ENCODE results near the gene SLC7A6. TPM values are rescaled to one million over a fixed set of nuclear protein-coding genes. Genes with fewer than 3 reads are reported as not detected.

Gene SLC7A6
- total and polyA plus RNA-seq, 2 of the 13 experiments (the other 11 are each of a cell fraction or from before 2014, with no cell fraction given): 35.8 to 70.8 TPM

DNA sequence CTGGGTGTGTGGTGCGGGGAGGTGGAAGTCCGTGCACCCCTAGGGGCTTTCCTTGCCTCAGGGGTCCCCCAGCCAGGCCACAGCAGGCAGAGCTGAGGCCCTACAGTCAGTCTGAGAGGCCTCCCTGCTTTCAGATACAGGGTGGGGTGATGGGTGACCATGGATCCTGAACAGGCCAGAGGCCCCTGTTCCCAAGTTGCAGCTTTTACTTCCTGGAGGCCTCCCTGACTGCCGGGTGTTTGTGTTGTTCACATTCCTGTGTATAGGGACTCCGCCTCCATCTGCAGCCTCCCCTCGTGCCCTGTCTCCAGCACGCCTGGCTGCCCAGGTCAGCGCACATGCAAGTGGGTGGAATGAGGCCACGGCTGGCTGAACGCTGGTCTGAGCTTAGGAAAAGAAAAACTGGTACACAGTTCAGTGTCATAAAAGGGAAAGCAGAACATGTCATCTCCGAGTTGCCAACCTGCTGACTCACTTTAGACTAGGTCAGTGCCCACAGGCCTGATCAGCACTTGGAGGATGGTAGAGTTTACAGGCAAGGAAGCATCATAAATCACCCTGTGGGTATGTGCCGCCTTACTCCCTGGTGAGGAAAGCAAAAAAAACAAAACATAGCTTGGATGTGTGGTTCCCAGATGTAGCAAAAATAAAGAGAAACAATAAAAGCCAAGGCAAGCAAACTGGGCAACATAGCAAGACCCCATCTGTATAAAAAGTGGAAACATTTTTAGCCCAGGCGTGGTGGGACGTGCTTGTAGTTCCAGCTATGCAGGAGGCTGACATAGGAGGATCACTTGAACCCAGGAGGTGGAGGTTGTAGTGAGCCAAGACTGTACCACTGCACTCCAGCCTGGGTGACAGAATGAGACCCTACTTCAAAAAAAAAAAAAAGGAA is 6.2 kb upstream of the SLC7A6 start (continued):
- TF ChIP-seq, protein P1, sequence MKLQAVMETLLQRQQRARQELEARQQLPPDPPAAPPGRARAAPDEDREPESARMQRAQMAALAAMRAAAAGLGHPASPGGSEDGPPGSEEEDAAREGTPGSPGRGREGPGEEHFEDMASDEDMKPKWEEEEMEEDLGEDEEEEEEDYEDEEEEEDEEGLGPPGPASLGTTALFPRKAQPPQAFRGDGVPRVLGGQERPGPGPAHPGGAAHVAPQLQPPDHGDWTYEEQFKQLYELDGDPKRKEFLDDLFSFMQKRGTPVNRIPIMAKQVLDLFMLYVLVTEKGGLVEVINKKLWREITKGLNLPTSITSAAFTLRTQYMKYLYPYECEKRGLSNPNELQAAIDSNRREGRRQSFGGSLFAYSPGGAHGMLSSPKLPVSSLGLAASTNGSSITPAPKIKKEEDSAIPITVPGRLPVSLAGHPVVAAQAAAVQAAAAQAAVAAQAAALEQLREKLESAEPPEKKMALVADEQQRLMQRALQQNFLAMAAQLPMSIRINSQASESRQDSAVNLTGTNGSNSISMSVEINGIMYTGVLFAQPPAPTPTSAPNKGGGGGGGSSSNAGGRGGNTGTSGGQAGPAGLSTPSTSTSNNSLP (IDR thresholded peaks at IDR 0.05; ENCODE audit: low read depth, low read length): 0 out of 2 replicates have a peak, but pooled peaks have one; percentile 13
- 0 out of 2 replicates have a peak, but pooled peaks have one; percentile 49 for TF ChIP-seq SIX4 (CRISPR knock-in tag; IDR thresholded peaks at IDR 0.05)
- TF ChIP-seq ERF (CRISPR knock-in tag; IDR thresholded peaks at IDR 0.05): peak; percentile 97
- 0 out of 2 replicates have a peak, but pooled peaks have one; percentile 15 for TF ChIP-seq CHD2 (IDR thresholded peaks at IDR 0.05; ENCODE audit: low read depth, low read length)
- TF ChIP-seq HOXA9 (CRISPR knock-in tag; IDR thresholded peaks at IDR 0.05; ENCODE audit: borderline replicate concordance): no peak
- peak; percentile 85; the same call in 1 of the 2 replicates for TF ChIP-seq KDM3A (CRISPR knock-in tag; IDR thresholded peaks at IDR 0.05; ENCODE audit: low read depth)
- no peak; the same call in 1 of the 2 replicates for TF ChIP-seq KDM4B (CRISPR knock-in tag; IDR thresholded peaks at IDR 0.05)
- no peak for TF ChIP-seq NFIC (IDR thresholded peaks at IDR 0.05; ENCODE audit: low read length)
- TF ChIP-seq ZNF782 (CRISPR knock-in tag; IDR thresholded peaks at IDR 0.05; ENCODE audit: borderline replicate concordance): no peak; the same call in 1 of the 2 replicates
- TF ChIP-seq CAMTA2 (CRISPR knock-in tag; IDR thresholded peaks at IDR 0.05; ENCODE audit: borderline replicate concordance): no peak
- TF ChIP-seq CREM (IDR thresholded peaks at IDR 0.05): peak; percentile 56; the same call in 1 of the 2 replicates
- no peak for TF ChIP-seq CREM (CRISPR knock-in tag; IDR thresholded peaks at IDR 0.05)
- TF ChIP-seq PHF8 (CRISPR knock-in tag; IDR thresholded peaks at IDR 0.05): no peak; the same call in 1 of the 2 replicates
- no peak for TF ChIP-seq JUNB (CRISPR knock-in tag; IDR thresholded peaks at IDR 0.05; ENCODE audit: borderline replicate concordance)
- no peak for TF ChIP-seq ZNF17 (CRISPR knock-in tag; IDR thresholded peaks at IDR 0.05)
- TF ChIP-seq ZFP62 (CRISPR knock-in tag; IDR thresholded peaks at IDR 0.05): no peak
- TF ChIP-seq, protein P2, sequence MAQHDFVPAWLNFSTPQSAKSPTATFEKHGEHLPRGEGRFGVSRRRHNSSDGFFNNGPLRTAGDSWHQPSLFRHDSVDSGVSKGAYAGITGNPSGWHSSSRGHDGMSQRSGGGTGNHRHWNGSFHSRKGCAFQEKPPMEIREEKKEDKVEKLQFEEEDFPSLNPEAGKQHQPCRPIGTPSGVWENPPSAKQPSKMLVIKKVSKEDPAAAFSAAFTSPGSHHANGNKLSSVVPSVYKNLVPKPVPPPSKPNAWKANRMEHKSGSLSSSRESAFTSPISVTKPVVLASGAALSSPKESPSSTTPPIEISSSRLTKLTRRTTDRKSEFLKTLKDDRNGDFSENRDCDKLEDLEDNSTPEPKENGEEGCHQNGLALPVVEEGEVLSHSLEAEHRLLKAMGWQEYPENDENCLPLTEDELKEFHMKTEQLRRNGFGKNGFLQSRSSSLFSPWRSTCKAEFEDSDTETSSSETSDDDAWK (CRISPR knock-in tag; IDR thresholded peaks at IDR 0.05): no peak
- peak; percentile 77; the same call in 1 of the 2 replicates for TF ChIP-seq KLF6 (CRISPR knock-in tag; IDR thresholded peaks at IDR 0.05)
- TF ChIP-seq ZNF446 (CRISPR knock-in tag; IDR thresholded peaks at IDR 0.05): no peak
- TF ChIP-seq YEATS2 (CRISPR knock-in tag; IDR thresholded peaks at IDR 0.05; ENCODE audit: borderline replicate concordance): peak; percentile 42; the same call in 1 of the 2 replicates
- TF ChIP-seq ZKSCAN5 (CRISPR knock-in tag; IDR thresholded peaks at IDR 0.05): 0 out of 2 replicates have a peak, but pooled peaks have one; percentile 35
- TF ChIP-seq ZNF263 (CRISPR knock-in tag; IDR thresholded peaks at IDR 0.05): peak; percentile 67
- TF ChIP-seq ATRX (CRISPR knock-in tag; IDR thresholded peaks at IDR 0.05; ENCODE audit: borderline replicate concordance): no peak
- TF ChIP-seq SP5 (CRISPR knock-in tag; IDR thresholded peaks at IDR 0.05; ENCODE audit: borderline replicate concordance, low read depth): peak; percentile 100
- TF ChIP-seq, protein P3, sequence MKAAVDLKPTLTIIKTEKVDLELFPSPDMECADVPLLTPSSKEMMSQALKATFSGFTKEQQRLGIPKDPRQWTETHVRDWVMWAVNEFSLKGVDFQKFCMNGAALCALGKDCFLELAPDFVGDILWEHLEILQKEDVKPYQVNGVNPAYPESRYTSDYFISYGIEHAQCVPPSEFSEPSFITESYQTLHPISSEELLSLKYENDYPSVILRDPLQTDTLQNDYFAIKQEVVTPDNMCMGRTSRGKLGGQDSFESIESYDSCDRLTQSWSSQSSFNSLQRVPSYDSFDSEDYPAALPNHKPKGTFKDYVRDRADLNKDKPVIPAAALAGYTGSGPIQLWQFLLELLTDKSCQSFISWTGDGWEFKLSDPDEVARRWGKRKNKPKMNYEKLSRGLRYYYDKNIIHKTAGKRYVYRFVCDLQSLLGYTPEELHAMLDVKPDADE (CRISPR knock-in tag; IDR thresholded peaks at IDR 0.05): no peak
- TF ChIP-seq NR2F6 (IDR thresholded peaks at IDR 0.05): peak; percentile 61
- TF ChIP-seq NR2F6 (CRISPR knock-in tag; IDR thresholded peaks at IDR 0.05): peak; percentile 75; the same call in 1 of the 2 replicates
